ENCODE data around the gene CHCT1.

The CHCT1 gene

DNA sequence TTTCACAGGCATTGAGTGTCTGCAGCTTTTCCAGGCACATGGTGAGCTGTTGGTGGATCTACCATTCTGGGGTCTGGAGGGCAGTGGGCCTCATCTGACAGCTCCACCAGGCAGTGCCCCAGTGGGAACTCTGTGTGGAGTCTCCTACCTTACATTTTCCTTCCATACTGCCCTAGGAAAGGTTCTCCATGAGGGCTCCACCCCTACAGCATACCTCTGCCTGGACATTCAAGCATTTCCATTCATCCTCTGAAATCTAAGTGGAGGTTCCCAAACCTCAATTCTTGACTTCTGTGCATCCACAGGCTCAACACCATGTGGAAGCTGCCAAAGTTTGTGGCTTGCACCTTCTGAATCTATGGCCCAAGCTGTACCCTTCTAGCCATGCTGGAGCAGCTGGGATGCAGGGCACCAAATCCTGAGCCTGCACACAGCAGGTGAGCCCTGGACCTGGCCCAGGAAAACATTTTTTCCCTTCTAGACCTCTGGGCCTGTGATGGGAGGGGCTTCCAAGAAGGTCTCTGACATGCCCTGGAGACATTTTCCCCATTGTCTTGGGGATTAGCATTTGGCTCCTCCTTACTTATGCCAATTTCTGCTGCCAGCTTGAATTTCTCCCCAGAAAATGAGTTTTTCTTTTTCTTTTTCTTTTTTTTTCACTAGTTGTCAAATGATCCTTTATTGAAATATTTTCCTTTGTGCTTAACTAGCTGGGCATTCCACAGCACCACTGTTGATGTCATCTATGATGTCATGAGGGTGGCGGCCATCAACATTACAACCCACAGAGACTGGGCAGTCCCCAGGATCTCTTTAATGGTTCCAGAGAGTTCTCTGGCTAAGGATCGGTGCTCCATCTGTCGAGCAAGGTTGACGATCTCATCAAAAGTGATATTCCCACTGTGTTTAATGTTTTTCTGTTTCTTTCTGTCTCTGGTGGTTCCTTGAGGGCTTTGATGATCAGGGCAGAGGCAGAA lies 11.0 kb downstream of the CHCT1 start:
- intact Hi-C loops (cut with DNase I): loop anchor here (10.0 kb wide), 1 partner anchor 289 kb away; the partner anchor contains the start of gene CA4
- peak in 1 of 42 donors; percentile 12 for DNase-seq

DNA sequence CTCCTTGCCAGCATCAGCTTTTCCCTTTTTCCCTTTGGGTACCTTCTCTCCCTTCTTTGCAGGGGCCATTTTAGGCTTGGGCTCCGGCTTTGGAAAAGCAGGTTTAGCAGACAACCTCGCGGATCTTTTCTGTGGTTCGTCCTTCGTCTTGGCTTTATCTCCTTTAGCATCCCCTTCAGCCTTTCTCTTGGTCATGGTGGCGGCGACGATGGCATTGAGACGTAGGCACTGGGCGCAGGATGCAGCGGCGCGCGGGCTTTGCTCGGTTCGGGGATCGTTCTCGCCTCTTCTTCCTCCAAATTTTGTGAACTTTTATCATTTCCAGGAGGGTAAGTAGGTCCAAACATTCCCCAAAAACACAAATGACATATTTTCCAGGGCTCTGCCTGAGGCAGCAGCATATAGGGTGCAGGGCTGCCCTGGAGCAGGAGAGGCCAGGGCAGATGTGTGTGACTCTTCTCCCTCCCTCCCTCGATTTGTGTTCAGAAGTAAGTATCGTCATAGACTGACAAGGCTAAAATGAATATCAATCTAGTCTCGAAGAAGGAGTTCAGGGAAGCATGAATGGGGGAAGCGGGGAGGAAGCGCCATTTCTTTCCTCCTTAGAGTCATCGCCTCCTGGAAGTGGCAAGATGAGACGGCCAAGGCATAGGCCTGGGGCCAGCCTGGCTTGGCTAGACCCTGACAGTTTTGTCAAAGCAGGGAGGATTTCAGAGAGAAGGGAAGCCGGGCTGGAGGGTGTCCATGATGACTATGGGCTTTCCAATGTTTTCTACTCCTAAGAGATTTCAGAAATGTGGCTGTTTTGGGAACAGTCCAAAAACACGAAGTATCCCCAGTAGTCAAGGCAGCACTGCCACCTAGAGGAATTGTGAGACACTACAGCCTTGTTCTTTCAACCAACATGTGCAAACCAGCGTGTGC lies 13.2 kb downstream of the CHCT1 start:
- intact Hi-C loops (cut with DNase I): loop anchor here (10.0 kb wide), 1 partner anchor 291 kb away; the partner anchor contains the start of gene CA4
- peak in 40 of 42 donors; percentile 22 to 93 (median 79) for DNase-seq

DNA sequence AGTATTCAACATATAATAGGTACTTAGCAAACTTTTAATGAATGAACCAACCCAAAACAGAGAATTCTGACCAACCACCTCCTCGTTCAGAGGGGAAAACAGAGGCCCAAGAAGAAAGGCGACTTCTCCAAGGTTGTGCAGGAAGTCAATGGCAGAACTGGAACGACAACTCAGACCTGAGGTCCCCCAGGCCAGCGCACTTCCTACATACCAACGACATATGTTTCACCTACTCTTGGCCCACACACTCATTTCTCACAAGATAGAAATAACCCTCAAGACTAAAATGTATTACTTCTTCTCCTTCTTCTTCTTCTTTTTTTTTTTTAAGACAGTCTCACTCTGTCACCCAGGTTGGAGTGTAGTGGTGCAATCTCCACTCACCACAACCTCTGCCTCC lies 14.4 kb downstream of the CHCT1 start:
- peak in 2 of 42 donors; percentile 19 to 23 for DNase-seq
- intact Hi-C loops (cut with DNase I): loop anchor here (10.0 kb wide), 1 partner anchor 292 kb away; the partner anchor contains the start of gene CA4

DNA sequence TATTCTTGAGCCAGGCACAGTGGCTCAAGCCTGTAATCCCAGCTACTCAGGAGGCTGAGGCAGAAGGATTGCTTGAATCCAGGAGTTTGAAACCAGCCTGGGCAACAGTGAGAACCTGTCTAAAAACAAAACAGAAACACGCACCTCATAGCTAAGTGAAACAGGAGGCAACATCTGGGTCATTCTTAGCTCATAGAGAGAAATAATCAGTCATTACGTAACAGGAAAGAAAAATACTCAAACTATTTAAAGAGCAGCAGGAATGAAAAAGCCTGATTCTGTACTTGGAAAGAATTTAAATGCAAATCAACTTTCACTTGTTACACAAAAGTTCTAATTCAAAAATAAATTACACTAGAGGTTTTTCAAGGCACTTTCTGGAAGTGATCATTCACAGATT lies 17.2 kb downstream of the CHCT1 start:
- no peak for DNase-seq
- intact Hi-C loops (cut with DNase I): loop anchor here (10.0 kb wide), 1 partner anchor 295 kb away; the partner anchor contains the start of gene CA4

DNA sequence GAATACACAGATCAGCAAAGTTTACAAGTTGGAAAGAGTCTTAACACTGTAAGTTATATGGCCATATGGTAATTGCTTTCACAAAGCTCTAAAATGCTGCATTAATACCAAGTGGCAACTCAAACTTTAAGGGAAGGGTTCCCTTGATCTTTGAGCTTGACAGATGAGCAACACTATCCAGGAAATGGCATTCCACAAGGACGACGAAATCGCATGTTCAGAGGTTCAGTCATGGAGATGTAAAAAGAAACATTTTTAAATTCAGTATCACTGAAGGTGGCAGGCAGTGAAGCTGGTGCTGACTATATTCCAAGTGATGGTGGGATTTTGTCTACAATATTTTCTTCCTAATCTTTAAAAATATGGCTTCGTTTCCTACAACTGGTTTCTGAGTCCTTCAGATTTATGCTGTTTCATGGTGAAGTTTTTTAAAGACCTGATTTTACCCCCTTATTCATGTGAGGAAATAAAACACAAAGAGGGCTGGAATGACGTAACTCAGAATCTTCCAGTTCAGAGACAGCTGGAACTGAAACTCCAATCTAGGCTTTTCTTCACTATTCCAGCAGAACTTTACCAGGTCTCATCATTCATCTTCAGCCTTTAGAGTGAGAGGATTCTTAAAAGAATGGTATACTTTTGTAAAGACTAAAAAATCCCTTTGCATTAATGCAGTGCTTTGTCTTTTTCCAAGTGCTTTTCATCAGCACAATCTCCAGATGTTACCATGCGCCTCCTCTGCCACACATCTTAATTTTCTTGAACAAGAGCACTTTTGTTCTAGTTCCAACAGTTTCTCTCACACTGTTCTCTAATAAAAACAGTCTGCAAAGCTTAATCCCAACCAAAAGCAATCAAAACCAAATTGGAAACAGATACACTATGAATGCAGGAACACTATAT lies 20.2 kb downstream of the CHCT1 start:
- peak in 4 of 42 donors; percentile 23 to 56 (median 39) for DNase-seq

DNA sequence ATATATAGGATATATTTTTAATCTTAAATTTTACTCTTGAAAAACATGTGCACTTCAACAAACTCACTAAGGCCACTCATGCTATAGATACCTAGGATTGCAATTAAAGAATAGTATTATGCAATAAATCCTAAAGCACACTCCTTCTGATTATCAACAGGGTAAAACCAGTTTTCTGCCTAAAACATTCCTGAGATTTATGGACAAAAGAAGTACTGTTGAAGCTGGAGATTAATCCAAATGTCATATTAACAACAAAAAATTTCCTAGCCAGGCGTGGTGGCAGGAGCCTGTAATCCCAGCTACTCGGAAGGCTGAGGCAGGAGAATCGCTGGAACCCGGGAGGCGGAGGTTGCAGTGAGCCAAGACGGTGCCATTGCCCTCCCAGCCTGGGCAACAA lies 21.4 kb downstream of the CHCT1 start:
- intact Hi-C loops (cut with DNase I): loop anchor here (10.0 kb wide), 1 partner anchor 81 kb away; the partner anchor contains the start of gene APPBP2

More for the DNA sequence above, 20.2 kb downstream of the CHCT1 start:
- intact Hi-C loops (cut with DNase I): loop anchor here (10.0 kb wide), 1 partner anchor 82 kb away; the partner anchor contains the start of gene APPBP2

DNA sequence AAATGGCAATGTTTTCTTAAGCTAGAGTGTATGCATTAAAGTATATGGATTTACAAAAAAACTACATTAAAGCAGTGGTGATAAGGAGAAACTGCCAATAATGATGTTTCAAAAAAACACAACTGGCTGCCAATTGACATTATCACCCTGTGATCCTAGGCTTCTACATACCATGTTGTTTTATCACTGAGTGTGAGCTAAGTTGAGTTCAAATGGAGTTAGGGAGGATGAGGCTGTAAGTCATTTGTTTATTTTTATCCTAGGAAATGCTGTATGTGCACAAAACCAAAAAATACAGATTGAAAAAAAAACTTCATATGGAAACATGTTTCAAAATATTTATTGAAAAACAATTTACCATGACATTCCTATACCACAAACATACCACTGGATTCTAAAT lies 22.9 kb downstream of the CHCT1 start:
- intact Hi-C loops (cut with DNase I): loop anchor here (5.0 to 10.0 kb wide), 2 partner anchors 37 to 80 kb away; partner anchors contain the start of gene APPBP2
- no peak for DNase-seq

More for the DNA sequence above, 21.4 kb downstream of the CHCT1 start:
- peak in 4 of 42 donors; percentile 20 to 43 (median 29) for DNase-seq

DNA sequence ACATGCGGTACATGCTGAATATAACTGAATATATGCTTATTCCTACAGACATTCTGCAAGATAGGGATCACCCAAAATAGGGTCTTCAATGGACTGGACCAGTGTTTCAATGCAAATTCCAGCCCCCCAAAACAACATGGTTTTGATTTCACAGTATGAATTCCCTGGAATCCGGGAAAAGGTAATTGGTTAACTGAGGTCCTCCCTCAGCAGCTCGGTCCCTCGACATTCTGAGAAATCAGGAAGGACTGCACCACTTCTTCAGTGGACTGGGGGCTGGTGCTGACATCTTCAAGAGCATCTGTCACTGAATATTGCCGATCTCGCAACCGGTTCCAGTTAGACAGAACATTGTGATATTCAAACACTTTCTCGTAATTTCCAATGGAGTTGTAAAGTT lies 25.1 kb downstream of the CHCT1 start:
- no peak for DNase-seq
- intact Hi-C loops (cut with DNase I): loop anchor here (5.0 to 10.0 kb wide), 2 partner anchors 35 to 77 kb away; partner anchors contain the start of gene APPBP2

DNA sequence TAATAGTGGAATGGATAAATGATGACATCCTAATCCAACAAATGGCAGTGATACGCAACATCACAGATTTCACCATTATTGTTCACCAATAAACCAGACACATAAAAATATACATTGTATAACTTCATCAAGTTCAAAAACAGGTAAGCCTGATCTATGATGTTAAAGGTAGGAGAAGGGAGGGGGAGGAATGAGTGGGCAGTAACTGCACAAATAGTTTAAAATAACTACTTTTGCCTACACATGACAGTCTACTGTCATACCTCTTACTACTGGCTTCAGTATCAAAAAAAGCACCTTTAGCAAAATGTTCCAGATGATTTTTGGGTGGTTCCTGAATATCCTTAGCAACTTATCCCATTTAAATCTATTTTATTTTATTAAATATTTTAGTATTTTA lies 28.8 kb downstream of the CHCT1 start:
- peak in 8 of 42 donors; percentile 22 to 68 (median 32) for DNase-seq
- intact Hi-C loops (cut with DNase I): no loop called here

DNA sequence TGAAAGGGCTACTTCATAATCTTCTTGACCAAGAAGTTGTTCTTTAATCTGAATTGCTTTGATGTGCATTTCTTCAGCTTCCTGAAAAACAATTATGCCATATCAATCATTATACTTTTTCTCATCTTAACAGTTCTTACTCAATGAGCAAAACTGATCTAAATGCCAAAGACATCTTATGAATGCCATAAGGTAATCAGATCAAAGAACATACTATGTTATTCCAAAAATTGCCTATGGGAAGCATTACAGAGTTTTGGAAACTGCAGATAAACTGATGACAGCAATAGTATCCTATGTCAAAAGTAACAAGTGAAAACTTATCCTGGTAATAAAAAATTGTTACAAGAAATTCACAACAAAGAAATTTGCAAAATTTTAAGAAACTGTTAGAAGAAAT lies 29.7 kb downstream of the CHCT1 start:
- intact Hi-C loops (cut with DNase I): no loop called here
- DNase-seq: no peak

DNA sequence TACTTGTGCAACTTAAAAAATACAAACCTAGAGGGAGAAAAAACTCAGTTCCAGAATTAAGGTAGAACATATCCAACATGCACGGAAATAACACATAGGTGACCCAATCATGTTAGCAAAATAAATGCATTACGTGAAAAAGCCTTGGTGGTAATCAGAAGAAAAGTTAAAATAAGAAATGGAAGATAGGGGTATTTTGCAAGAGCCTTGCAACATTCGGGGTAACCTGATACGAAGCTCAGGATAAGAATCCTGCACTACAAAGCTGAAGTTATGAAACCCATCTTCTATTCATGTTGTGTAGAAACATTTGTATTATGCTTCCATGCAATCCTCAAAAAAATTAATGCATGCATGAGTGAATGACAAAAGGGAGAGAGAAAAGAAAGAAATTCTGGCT lies 33.1 kb downstream of the CHCT1 start:
- no peak for DNase-seq
- intact Hi-C loops (cut with DNase I): no loop called here

DNA sequence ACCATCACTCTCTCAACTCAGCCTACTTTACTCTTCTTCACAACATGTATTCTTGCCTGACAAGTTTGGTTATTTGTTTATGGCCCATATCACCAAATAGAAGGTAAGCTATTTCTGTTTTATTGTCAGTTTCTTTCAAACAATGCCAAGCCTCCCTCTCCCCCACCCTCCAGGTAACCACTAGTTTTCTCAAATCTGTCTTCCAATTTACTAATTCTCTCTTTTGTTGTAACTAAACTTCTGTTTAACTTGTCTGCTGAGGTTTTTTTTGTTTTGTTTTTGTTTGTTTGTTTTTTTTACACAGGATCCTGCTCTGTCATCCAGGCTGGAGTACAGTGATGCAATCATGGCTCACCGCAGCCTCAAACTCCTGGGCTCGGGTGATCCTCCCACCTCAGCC lies 34.9 kb downstream of the CHCT1 start:
- intact Hi-C loops (cut with DNase I): no loop called here
- no peak for DNase-seq

DNA sequence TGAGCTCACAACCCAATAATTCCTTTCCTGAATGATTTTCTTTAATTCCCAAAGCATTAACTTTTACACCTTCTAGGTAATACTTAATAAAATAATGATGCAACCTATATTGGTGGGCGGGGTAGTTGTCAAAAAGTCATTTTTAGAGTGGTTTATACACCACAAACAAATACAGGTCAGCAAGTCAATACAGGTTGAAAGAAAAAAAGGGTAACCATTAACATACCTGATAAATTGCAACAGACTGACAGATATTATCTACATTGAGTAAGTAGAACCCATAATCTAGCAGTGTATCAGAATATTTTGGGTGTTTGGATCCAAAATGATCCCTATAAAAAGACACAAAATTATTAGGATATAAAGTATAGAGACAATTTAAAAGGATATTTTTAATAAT lies 39.3 kb downstream of the CHCT1 start:
- no peak for DNase-seq
- intact Hi-C loops (cut with DNase I): no loop called here

DNA sequence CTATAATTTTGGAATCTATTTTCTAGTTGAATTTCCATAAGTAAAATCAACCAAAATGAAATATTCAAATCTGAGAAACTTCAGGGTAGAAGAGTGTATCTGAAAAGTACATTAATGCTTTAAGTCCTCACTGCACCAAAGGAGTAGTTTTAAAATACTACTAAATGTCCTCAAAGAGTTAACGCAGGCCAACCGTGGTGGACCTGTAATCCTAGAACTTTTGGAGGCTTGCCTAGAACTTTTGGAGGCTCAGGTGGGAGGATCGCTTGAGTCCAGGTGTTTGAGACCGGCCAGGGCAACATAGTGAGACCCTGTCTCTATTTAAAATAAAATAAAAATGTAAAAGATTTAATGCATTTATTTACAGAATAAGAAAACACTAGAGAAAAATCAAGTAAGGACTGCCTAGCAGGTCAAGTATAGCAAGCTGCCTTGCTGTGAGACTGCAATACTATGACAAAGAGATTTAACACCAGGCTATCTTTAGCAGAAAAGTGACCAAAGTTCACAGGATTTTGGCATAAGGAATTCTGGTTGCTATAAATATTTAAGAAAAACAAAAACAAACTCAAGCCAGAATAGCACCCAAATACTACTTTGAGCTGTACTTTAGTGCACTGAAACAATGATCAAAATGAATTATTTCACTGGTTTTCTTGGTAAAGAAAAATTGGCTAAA lies 41.0 kb downstream of the CHCT1 start:
- intact Hi-C loops (cut with DNase I): no loop called here
- DNase-seq: no peak

DNA sequence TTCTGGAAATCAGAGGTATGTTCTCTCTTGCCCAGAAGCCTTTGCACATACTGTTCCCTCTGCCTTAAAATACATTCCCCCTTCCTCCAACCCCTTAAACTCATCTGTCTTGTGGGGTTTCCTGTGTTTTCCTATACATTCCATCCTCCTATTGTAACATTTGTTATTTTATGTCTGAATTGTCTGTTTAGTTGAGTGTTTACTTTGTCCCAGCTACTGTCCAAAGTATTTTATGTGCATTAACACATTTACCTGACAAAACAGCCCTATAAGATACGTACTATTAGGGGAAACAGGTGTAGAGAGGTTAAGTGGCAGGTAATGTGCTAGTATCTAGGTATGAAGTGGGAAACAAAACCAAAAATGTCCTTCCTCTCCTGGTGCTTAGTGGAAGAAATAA lies 42.1 kb downstream of the CHCT1 start:
- intact Hi-C loops (cut with DNase I): no loop called here
- DNase-seq: no peak

DNA sequence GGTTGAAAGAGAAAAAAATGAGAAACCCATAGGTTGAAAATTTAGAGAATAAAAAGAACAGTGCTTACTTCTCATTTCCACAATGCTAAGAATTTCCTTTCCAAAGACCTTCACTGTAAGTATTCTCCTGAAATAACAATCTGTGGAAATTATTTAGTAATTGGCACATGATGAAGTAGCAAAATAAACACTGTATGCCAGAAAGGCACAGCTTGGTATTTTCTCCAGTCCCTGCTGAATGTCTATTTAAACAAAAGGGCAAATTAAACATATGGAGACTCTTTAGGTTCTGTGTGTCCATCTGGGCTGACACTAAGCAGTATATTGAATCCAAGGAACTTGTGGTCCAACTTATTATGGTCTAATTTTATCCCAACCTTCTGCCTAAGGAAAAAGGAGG lies 46.1 kb downstream of the CHCT1 start:
- DNase-seq: no peak

DNA sequence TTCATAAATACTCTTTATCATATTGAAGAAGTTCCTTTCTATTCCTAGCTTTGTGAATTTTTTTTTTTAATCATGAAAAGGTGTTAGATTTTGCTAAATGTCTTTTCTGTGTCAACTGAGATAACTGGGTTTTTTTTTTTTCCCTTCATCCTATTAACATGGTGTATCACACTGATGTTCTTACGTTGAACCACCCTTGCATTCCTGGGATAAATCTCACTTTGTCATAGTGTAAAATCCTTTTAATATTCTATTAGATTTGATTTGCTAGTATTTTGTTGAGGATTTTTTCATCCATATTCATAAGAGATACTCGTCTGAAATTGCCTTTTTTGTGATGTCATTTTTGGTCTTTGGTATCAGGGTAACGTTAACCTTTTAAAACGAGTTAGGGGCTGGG lies 49.2 kb downstream of the CHCT1 start:
- intact Hi-C loops (cut with DNase I): no loop called here
- DNase-seq: no peak

More for the DNA sequence above, 46.1 kb downstream of the CHCT1 start:
- intact Hi-C loops (cut with DNase I): no loop called here
